ENCODE results near the gene RPRD1A.

The RPRD1A gene

GRCh38 chr18:36035253-36035652, 32.1 kb downstream of the RPRD1A start:
- no peak overlapping the region for H3K4me2 ChIP-seq (ENCODE audit: low read length)
- no peak overlapping the region for H3K4me3 ChIP-seq (ENCODE audit: low read length)
- no peak overlapping the region for H3K18ac ChIP-seq (ENCODE audit: low read length)
- H3K27me3 ChIP-seq (ENCODE audit: insufficient read depth, low read length, poor library complexity): no peaks in the 10 kb centered on the region
- H3K36me3 ChIP-seq (ENCODE audit: control insufficient read depth, insufficient read depth, low read length): no peaks in the 10 kb centered on the region
- no peak overlapping the region for H2BK15ac ChIP-seq (replicated peaks; ENCODE audit: low read depth)
- no peak overlapping the region for H2BK5ac ChIP-seq (ENCODE audit: low read length)
- no peaks in the 10 kb centered on the region for H3K4me1 ChIP-seq (ENCODE audit: control insufficient read depth, low read depth, low read length)
- H4K8ac ChIP-seq (ENCODE audit: low read depth, low read length): no peak overlapping the region
- peaks cover 8% of the 10 kb centered on the region for H3K79me1 ChIP-seq (ENCODE audit: low read length)
- peaks cover 39% of the 10 kb centered on the region for H3K79me2 ChIP-seq (ENCODE audit: control insufficient read depth, insufficient read depth, low read length)
- H3K56ac ChIP-seq (ENCODE audit: low read length): no peak overlapping the region
- H2BK120ac ChIP-seq (ENCODE audit: low read depth, low read length): no peak overlapping the region
- H3K23ac ChIP-seq (ENCODE audit: low read length): no peak overlapping the region
- H3K27ac ChIP-seq (ENCODE audit: low read depth, low read length): no peak overlapping the region
- H3K9ac ChIP-seq (ENCODE audit: low read length): no peak overlapping the region
- no peak overlapping the region for H2AK5ac ChIP-seq (ENCODE audit: low read length)
- H4K5ac ChIP-seq (ENCODE audit: low read length): no peak overlapping the region
- no peak for DNase-seq
- no peak overlapping the region for H3K4ac ChIP-seq (ENCODE audit: low read depth, low read length)

- WGBS (ENCODE audit: extremely low coverage, insufficient coverage, low lambda C conversion rate): no CpG with 5 or more reads among the region's 1 CpG
- no peak overlapping the region for H3K27ac ChIP-seq (ENCODE audit: low read depth, low read length)
- no peak overlapping the region for H3K18ac ChIP-seq (ENCODE audit: low read length)
- no peak overlapping the region for H2BK15ac ChIP-seq (replicated peaks; ENCODE audit: low read depth)
- H3K36me3 ChIP-seq (ENCODE audit: control insufficient read depth, insufficient read depth, low read length): no peaks in the 10 kb centered on the region
- H3K79me2 ChIP-seq (ENCODE audit: control insufficient read depth, insufficient read depth, low read length): peaks cover 35% of the 10 kb centered on the region
- H2BK5ac ChIP-seq (ENCODE audit: low read length): no peak overlapping the region
- H4K5ac ChIP-seq (ENCODE audit: low read length): no peak overlapping the region
- H3K79me1 ChIP-seq (ENCODE audit: low read length): peaks cover 8% of the 10 kb centered on the region
- no peak overlapping the region for H3K23ac ChIP-seq (ENCODE audit: low read length)
- no peak overlapping the region for H3K4ac ChIP-seq (ENCODE audit: low read depth, low read length)
- no peak overlapping the region for H3K4me2 ChIP-seq (ENCODE audit: low read length)
- no peak overlapping the region for H3K56ac ChIP-seq (ENCODE audit: low read length)
- no peak for DNase-seq
- no peak overlapping the region for H2AK5ac ChIP-seq (ENCODE audit: low read length)
- H3K4me3 ChIP-seq (ENCODE audit: low read length): no peak overlapping the region
- no peaks in the 10 kb centered on the region for H3K27me3 ChIP-seq (ENCODE audit: insufficient read depth, low read length, poor library complexity)
- no peak overlapping the region for H2BK120ac ChIP-seq (ENCODE audit: low read depth, low read length)
- H3K9ac ChIP-seq (ENCODE audit: low read length): no peak overlapping the region
- no peaks in the 10 kb centered on the region for H3K4me1 ChIP-seq (ENCODE audit: control insufficient read depth, low read depth, low read length)
- H4K8ac ChIP-seq (ENCODE audit: low read depth, low read length): no peak overlapping the region
These were observed 33.0 kb downstream of the RPRD1A start for GRCh38 chr18:36034299-36034895.

DNA sequence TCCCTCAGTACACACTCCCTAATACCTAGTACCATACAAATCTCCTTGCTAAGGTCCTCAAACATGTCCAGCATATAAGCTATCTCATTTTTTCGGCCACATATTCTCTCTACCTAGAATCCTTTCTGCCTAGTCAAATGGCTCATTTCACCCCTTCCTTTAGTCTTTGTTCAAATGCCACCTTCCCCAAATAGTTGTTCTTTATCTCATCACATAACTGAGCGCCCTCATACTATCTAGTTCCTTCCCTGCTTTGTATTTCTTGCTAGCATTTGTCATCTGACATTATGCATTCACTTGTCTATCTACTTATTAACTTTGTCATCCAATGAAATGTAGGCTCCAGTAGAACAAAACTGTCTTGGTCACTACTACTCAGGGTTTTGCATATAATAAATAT, 35.5 kb downstream of the RPRD1A start:
- H3K4ac ChIP-seq (ENCODE audit: low read depth, low read length): no peak overlapping the region

GRCh38 chr18:36031407-36031806, 36.0 kb downstream of the RPRD1A start:
- Histone ChIP-seq H4K8ac (ENCODE audit: low read depth, low read length) (no peak overlapping the region), H3K36me3 (ENCODE audit: control insufficient read depth, insufficient read depth, low read length) (no peaks in the 10 kb centered on the region), H3K27ac (ENCODE audit: low read depth, low read length) (no peak overlapping the region), H3K4me1 (ENCODE audit: control insufficient read depth, low read depth, low read length) (no peaks in the 10 kb centered on the region), H3K4me3 (ENCODE audit: low read length) (no peak overlapping the region), H3K79me2 (ENCODE audit: control insufficient read depth, insufficient read depth, low read length) (peaks cover 15% of the 10 kb centered on the region), H3K56ac (ENCODE audit: low read length) (no peak overlapping the region), H2BK120ac (ENCODE audit: low read depth, low read length) (no peak overlapping the region), H2BK15ac (replicated peaks; ENCODE audit: low read depth) (no peak overlapping the region), H3K79me1 (ENCODE audit: low read length) (peaks cover 5% of the 10 kb centered on the region), H3K9ac (ENCODE audit: low read length) (no peak overlapping the region), H3K4ac (ENCODE audit: low read depth, low read length) (no peak overlapping the region), H4K5ac (ENCODE audit: low read length) (no peak overlapping the region), H3K27me3 (ENCODE audit: insufficient read depth, low read length, poor library complexity) (no peaks in the 10 kb centered on the region), H3K4me2 (ENCODE audit: low read length) (no peak overlapping the region), H3K23ac (ENCODE audit: low read length) (no peak overlapping the region), H3K18ac (ENCODE audit: low read length) (no peak overlapping the region), H2AK5ac (ENCODE audit: low read length) (no peak overlapping the region), H2BK5ac (ENCODE audit: low read length) (no peak overlapping the region)
- DNase-seq: no peak
- no CpG with 5 or more reads among the region's 2 CpGs for WGBS (ENCODE audit: extremely low coverage, insufficient coverage, low lambda C conversion rate)

More for the DNA sequence above, 35.5 kb downstream of the RPRD1A start:
- no peak overlapping the region for H4K8ac ChIP-seq (ENCODE audit: low read depth, low read length)
- no peak overlapping the region for H4K5ac ChIP-seq (ENCODE audit: low read length)
- no peak overlapping the region for H2BK120ac ChIP-seq (ENCODE audit: low read depth, low read length)
- H2AK5ac ChIP-seq (ENCODE audit: low read length): no peak overlapping the region
- H3K18ac ChIP-seq (ENCODE audit: low read length): no peak overlapping the region
- H3K27ac ChIP-seq (ENCODE audit: low read depth, low read length): no peak overlapping the region
- H3K9ac ChIP-seq (ENCODE audit: low read length): no peak overlapping the region
- H3K36me3 ChIP-seq (ENCODE audit: control insufficient read depth, insufficient read depth, low read length): no peaks in the 10 kb centered on the region
- no peak overlapping the region for H2BK15ac ChIP-seq (replicated peaks; ENCODE audit: low read depth)
- no peak for DNase-seq
- H3K27me3 ChIP-seq (ENCODE audit: insufficient read depth, low read length, poor library complexity): no peaks in the 10 kb centered on the region
- no CpG with 5 or more reads among the region's 2 CpGs for WGBS (ENCODE audit: extremely low coverage, insufficient coverage, low lambda C conversion rate)
- no peak overlapping the region for H3K56ac ChIP-seq (ENCODE audit: low read length)
- no peak overlapping the region for H3K4me3 ChIP-seq (ENCODE audit: low read length)
- no peaks in the 10 kb centered on the region for H3K4me1 ChIP-seq (ENCODE audit: control insufficient read depth, low read depth, low read length)
- H3K79me2 ChIP-seq (ENCODE audit: control insufficient read depth, insufficient read depth, low read length): peaks cover 17% of the 10 kb centered on the region
- no peak overlapping the region for H3K4me2 ChIP-seq (ENCODE audit: low read length)
- no peak overlapping the region for H3K23ac ChIP-seq (ENCODE audit: low read length)
- H2BK5ac ChIP-seq (ENCODE audit: low read length): no peak overlapping the region
- peaks cover 5% of the 10 kb centered on the region for H3K79me1 ChIP-seq (ENCODE audit: low read length)

DNA sequence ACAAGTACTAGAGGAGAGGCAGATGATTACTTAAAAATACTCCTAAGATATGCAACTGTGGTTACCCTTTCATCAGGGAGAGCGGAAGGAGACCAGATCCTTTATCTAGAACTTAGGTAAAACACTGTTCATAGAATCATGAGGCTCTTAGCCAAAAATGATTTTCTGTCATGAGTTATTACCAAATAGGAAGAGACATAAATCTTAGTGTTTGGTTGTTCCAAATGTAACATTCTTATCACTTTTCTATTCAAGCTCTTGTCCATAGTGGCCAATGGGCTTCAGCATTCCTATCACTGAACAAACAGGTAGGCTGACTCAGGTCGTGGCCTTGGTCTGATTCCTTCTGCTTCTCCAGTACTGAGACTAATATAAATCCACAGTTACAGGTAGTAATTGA, 38.5 kb downstream of the RPRD1A start:
- Histone ChIP-seq H2BK120ac (ENCODE audit: low read depth, low read length) (no peak overlapping the region), H3K4me3 (ENCODE audit: low read length) (no peak overlapping the region), H3K79me1 (ENCODE audit: low read length) (peaks cover 5% of the 10 kb centered on the region), H3K27ac (ENCODE audit: low read depth, low read length) (no peak overlapping the region), H2BK5ac (ENCODE audit: low read length) (no peak overlapping the region), H3K27me3 (ENCODE audit: insufficient read depth, low read length, poor library complexity) (no peaks in the 10 kb centered on the region), H2AK5ac (ENCODE audit: low read length) (no peak overlapping the region), H2BK15ac (replicated peaks; ENCODE audit: low read depth) (no peak overlapping the region), H3K4me1 (ENCODE audit: control insufficient read depth, low read depth, low read length) (no peaks in the 10 kb centered on the region), H3K56ac (ENCODE audit: low read length) (no peak overlapping the region), H4K8ac (ENCODE audit: low read depth, low read length) (no peak overlapping the region), H3K9ac (ENCODE audit: low read length) (no peak overlapping the region), H3K18ac (ENCODE audit: low read length) (no peak overlapping the region), H3K79me2 (ENCODE audit: control insufficient read depth, insufficient read depth, low read length) (peaks cover 5% of the 10 kb centered on the region), H4K5ac (ENCODE audit: low read length) (no peak overlapping the region), H3K36me3 (ENCODE audit: control insufficient read depth, insufficient read depth, low read length) (no peaks in the 10 kb centered on the region), H3K4me2 (ENCODE audit: low read length) (no peak overlapping the region), H3K4ac (ENCODE audit: low read depth, low read length) (no peak overlapping the region), H3K23ac (ENCODE audit: low read length) (no peak overlapping the region)
- DNase-seq: no peak
- WGBS (ENCODE audit: extremely low coverage, insufficient coverage, low lambda C conversion rate): no CpG with 5 or more reads among the region's 2 CpGs

DNA sequence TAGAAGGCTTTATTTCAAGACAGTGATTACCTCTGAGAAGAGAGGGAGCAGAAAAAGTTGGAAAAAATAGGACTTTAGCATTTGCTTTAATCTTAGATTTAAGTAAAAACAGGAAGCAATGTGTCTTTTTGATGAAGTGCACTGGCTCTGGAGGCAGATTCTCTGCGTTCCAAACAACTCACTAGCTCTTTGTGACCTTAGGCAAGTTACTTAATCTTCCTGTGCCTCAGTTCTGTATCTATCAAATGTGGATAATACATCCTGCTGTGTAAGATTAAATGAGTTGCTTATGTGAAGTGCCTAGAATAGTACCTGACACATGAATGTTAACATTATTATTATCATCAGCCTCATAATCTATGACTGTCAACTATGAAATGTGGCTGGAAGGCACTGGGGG, 42.3 kb downstream of the RPRD1A start:
- no peaks in the 10 kb centered on the region for H3K79me2 ChIP-seq (ENCODE audit: control insufficient read depth, insufficient read depth, low read length)
- no peak overlapping the region for H2BK15ac ChIP-seq (replicated peaks; ENCODE audit: low read depth)
- no CpG with 5 or more reads among the region's 1 CpG for WGBS (ENCODE audit: extremely low coverage, insufficient coverage, low lambda C conversion rate)
- H3K56ac ChIP-seq (ENCODE audit: low read length): no peak overlapping the region
- no peak for DNase-seq
- no peaks in the 10 kb centered on the region for H3K4me1 ChIP-seq (ENCODE audit: control insufficient read depth, low read depth, low read length)
- no peak overlapping the region for H3K23ac ChIP-seq (ENCODE audit: low read length)
- no peak overlapping the region for H3K4me3 ChIP-seq (ENCODE audit: low read length)
- no peak overlapping the region for H2BK120ac ChIP-seq (ENCODE audit: low read depth, low read length)
- no peak overlapping the region for H2BK5ac ChIP-seq (ENCODE audit: low read length)
- H3K27ac ChIP-seq (ENCODE audit: low read depth, low read length): no peak overlapping the region
- H4K8ac ChIP-seq (ENCODE audit: low read depth, low read length): no peak overlapping the region
- H3K9ac ChIP-seq (ENCODE audit: low read length): no peak overlapping the region
- H3K36me3 ChIP-seq (ENCODE audit: control insufficient read depth, insufficient read depth, low read length): no peaks in the 10 kb centered on the region
- no peak overlapping the region for H3K4ac ChIP-seq (ENCODE audit: low read depth, low read length)
- no peak overlapping the region for H2AK5ac ChIP-seq (ENCODE audit: low read length)
- no peak overlapping the region for H3K18ac ChIP-seq (ENCODE audit: low read length)
- no peak overlapping the region for H3K4me2 ChIP-seq (ENCODE audit: low read length)
- H3K79me1 ChIP-seq (ENCODE audit: low read length): no peaks in the 10 kb centered on the region
- H4K5ac ChIP-seq (ENCODE audit: low read length): no peak overlapping the region
- no peaks in the 10 kb centered on the region for H3K27me3 ChIP-seq (ENCODE audit: insufficient read depth, low read length, poor library complexity)
